Middle frontal gyrus (tissue), 1 donor: ENCODE data around the gene ERCC6L2.
A peak's percentile ranks its signal among the peaks of the same experiment; 100 is the strongest.

ENCODE experiments used
- DNase-seq: peaks from one replicate; pipeline ENCODE4 v3.0.0-alpha.2; 2015; ENCODE audit warnings: low spot score; ENCODE audit errors: extremely low spot score

The ERCC6L2 gene

DNA sequence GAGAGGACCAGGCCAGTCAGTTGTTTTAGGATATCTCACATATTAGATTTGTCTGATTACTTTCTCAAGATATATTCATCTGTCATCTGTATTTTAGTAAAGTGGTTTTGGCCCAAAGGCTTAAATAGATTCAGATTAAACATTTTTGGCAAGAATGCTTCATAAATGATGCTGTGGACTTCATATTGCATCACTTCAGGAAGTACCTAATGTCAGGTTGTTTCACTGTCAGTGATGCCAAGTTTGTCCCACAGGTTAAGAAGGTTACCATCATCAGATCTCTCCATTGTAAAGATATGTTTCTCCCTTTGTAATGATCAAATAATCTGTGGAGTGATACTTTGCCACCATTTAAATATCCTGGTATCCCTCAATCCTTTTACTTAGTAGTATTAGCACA is 37.3 kb downstream of the ERCC6L2 start:
- no peak for DNase-seq

DNA sequence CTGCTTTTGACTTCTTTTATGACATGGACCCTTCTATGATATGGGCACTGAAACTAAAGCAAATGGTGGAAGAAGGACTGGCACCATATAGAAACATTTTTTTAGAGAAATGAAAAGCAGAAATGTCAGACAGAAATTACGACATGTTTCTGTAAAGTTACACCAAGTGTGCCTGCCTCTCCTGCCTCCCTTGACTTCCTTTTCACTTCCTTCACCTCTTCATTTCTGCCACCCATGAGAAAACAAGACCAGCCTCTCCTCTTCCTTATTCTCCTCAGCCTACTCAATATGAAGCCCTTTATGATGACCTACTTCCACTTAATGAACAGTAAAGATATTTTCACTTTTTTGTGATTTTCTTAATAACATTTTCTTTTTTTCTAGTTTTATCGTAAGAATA is 44.5 kb downstream of the ERCC6L2 start:
- no peak for DNase-seq

DNA sequence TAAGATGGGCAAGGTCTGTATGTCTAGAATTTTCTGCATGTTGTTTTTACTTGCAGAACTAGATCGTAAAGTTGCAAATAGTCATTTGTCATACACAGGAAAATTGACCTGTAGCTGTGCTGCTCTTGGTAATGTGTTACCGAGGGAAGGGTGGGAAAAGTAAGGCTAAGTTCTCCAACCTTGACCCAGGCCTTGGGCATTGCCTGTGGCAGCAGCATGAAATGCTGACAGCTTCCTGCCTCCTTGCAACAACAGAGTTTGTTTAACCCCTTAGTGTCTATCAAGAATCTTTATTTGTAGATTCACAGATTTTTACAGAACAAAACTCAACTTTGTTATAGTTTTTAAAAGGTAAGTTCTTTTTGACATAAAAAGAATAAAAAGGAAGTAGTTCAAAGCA is 48.3 kb downstream of the ERCC6L2 start:
- no peak for DNase-seq

DNA sequence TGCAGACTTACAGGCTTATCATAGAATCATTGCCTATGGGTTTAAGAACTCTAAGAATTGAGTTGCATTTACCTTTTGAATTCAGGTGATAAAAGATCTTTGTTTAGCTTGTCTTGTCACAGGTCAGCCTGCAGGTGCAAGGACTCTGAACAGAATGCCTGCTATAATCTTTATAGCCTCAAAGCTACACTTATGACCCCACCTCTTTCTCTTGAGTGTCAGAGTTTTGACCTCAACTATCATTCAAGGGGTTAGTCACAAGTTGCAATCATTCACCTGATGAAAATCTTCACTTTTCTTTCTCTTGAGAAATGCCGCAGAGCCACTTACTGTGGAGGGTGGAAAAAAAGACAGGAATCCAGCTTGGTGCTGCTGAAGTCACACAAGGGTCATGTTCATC is 49.5 kb downstream of the ERCC6L2 start:
- DNase-seq: no peak

DNA sequence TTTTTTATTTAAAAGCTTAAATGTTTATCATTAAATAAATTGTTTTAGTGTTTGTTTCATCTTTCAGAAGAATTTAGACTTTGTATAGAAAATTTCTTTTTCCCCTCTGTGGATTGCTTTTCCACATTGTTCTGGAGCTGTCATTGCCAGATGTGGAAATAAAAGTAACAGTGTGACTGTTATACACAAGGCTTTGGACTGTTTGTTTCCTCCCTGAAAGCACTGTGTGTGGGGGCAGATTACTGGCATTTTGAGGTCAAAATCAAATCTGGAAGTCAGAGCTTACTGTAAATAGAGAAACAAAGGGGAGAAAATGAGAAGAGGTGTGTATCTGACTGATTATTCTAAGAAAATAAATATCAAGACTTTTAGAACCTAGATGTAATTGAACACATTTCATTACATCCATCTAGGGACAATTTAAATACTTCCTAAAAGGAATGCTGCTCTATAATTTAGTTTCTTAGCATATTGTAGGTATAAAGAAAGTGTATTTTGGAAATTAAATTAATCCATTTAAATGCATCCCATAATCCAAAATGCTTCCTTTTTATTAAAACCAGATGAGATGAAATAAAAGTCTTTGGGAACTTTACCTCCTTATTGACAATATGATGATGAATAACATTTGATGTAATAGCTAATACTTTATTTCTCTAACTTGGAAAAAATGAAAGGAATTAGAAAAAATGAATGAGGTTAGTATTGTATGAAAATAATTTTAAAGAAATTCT is 51.9 kb downstream of the ERCC6L2 start:
- no peak for DNase-seq

DNA sequence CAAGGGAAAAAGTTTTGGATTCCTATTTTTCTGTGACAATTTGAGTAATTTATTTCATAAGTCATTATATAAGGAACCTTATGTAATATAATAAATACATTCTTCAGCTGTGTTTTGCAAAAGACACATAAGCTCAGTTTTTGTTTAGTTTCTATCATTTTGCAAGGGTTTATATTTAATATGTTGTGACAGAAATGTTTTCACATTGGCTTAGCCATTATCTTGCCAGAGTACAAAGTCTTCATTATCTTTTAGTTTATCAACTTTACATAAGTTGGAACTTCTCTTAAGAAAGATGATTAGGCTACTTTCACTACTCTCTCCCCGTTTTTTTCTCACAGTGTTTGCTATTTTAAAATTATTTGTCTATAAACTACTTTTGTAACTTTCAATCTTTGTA is 54.8 kb downstream of the ERCC6L2 start:
- DNase-seq: peak; percentile 45

DNA sequence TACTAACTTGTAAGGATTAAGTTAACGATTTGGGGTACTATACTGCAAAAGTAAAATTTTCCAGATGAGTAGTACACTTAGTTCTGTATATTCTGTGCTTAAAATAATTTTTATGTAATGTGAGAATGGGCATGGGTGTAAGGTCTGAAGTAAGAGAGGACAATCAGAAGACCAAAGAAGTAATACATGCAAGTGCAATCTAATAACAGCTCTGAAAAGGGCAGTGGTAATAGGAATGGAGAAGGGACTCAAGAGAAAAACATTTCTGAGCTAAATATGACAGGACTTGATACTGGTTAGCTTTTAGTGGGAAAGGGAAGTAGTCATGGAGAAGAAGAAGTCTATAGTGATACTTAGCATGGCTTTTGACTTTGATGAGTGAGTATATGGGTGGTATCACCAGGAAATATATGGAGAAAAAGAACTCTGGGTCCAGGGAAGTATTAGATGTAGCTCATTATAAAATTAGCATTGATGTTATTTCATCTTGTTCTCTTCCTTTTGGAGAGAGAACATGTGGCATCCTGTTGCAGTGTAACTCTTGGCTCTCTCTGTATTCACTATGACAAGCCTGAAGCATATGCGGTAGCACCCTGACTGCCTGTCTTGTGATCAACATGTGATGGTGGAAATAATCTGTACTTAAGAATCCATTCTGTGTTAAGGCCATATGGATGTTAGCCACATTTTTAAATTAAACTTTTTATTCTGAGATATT is 60.5 kb downstream of the ERCC6L2 start:
- no peak for DNase-seq

DNA sequence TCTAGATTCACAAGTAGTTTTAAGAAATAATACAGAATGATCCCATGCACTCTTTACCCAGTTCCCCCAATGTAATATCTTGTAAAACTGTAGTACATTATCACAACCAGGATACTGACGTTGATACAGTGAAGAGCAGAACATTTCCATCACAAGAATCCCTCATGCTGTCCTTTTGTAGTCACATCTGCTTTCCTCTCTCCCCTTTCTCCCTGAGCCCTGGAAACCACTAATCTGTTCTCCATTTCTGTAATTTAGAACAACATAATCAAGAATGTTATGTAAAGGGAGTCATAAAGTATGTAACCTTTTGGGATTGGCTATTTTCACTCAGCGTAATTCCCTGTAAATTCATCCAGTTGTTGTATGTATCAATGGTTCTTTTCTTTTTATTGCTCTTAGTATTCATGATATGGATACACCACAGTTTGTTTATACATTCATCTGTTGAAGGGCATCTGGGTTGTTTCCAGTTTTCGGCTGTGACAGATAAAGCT is 61.1 kb downstream of the ERCC6L2 start:
- no peak for DNase-seq

DNA sequence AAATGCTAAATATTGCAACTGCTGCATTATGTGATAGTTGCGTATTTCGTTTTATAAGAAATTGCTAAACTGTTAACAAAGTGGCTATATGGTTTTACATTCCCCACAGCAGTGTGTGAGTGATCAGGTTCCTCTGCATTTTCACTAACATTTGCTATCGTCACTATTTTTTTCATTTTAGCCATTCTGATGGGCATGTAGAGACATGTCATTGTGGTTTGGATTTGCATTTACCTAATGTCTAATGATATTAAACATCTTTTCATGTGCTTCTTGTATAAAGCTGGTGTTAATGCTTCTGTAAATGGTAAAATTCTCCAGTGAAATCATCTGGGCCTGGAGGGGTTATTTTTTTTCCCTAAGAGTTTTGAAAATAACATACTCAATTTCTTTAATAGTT is 61.6 kb downstream of the ERCC6L2 start:
- no peak for DNase-seq

DNA sequence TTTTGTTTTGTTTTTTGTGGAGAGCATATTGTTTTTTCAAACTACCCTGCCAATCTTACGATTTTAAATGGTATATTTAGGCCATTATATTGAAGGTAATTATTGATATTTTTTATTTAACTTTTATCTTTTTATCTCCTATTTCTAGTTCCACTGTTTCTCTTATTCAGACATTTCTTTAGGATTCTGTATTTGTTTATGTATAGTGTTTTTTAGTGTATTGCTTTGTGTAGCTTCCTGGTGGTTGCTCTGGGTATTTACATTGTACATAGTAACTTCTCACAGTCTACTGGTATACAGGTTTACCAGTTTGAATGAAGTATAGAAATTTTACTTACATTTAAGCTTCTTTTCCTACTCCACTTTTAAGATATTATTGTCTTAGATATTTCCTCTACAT is 63.2 kb downstream of the ERCC6L2 start:
- no peak for DNase-seq

DNA sequence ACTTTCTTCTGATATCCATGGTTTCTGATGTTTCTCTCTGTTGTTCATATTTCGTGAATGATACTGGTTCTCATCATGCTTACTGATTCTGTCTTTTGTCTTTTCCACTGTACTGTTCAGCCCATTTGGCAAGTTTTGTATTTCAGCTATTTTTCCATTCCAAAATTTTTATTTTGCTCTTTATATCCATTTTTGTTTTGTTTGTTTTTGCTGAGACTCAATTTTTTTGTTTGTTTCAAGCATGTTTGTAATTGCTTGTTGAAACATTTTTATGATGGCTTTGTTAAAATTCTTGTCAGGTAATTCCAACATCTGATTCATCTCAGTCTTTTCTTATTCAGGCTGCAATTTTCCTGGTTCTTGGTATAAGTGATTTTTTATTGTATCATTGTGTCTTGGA is 64.0 kb downstream of the ERCC6L2 start:
- DNase-seq: no peak

DNA sequence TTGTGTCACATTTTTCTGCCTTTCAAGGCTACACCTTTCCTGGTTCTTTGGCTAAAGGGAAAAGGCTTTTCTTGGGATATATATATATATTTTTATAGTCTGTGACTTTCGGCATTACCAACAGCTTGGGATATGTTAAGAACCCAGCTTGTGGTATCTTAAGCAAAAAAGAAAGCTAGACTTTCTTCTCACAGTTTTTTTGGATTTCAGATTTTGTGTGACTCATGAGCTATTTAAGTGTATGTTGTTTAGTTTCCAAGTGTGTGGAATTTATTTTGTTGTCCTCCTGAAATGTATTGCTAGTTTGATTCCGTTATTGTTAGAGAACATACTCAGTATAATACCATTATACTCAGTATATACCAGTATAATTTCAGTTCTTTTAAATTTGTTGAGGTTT is 64.8 kb downstream of the ERCC6L2 start:
- no peak for DNase-seq

DNA sequence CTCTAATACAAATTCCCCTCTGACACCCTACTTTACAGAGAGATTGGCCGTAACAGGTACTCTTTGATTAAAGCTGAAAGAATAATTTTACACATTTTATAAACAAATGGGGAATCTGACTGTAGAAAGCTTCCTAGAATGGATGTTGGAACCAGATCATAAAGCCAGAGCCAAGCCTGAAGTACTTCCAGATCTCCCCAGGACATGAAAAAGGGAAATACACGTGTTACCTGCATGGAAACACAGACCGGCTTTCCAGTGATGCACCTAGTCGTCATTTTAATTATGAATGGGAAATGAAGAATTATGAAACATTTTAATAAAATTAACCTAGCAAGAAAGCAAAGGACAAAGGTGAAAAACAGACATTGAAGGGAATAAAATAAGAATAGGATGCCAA is 66.5 kb downstream of the ERCC6L2 start:
- DNase-seq: no peak

DNA sequence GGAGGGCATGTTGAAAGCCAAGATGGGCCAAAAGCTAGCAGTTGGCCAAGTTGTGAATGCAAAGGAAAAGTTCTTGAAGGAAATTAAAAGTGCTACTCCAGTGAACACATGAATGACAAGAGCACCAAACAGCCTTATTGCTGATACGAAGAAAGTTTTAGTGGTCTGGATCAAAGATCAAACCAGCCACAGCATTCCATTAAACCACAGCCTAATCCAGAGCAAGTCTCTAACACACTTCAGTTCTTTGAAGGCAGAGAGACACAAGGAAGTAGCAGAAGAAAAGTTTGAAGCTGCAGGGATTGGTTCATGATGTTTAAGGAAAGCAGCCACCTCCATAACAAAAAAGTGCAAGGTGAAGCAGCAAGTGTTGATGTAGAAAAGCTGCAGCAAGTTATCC is 71.6 kb downstream of the ERCC6L2 start:
- no peak for DNase-seq

DNA sequence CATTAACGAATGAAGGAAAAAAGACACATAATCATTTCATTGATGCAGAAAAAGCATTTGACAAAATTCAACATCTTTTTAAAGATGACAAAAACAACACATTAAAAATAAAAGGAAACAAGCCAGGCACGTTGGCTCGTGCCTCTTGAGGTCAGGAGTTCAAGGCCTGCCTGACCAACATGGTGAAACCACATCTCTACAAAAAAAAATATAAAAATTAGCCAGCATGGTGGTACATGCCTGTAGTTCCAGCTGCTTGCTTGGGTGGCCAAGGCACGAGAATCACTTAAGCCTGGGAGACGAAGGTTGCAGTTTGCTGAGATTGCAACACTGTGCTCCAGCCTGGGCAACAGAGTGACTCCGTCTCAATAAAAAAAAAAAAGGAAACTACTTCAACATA is 77.0 kb downstream of the ERCC6L2 start:
- DNase-seq: no peak

DNA sequence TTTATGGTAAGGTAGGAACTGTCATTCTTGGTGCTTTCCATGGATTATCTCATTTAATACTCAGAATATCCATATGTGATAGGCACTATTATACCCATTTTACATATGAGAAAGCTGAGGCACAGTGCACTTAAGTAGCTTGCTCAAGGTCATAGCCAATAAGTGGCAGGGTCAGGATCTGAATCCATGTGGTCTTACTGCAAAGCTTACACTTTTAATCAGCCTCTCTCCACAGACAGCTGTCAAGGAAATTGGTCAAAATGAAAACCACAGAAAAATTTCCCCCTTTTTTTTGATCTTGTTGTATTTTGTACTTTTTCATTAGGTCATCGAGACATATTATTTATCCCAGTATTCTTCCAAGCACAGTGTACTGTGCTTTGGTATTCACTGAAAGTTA is 78.5 kb downstream of the ERCC6L2 start:
- DNase-seq: no peak

DNA sequence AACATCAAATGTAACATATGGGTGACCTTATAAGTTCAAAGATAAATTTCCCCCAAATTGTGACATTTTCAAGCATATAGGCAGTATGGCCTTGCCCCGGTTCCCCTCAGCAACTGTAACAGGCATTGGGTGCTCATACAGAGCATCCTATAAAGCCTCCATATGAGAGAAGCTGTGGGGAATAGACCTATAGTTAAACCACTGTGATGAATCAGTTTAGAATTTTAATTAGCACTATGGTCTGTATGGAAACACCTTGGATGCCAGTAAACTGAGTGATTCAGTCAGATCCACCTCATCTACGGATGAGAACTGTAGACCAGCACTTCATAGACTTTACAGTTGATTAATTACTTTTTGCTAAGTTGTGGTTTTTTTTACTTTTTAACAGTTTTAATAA is 79.4 kb downstream of the ERCC6L2 start:
- no peak for DNase-seq

DNA sequence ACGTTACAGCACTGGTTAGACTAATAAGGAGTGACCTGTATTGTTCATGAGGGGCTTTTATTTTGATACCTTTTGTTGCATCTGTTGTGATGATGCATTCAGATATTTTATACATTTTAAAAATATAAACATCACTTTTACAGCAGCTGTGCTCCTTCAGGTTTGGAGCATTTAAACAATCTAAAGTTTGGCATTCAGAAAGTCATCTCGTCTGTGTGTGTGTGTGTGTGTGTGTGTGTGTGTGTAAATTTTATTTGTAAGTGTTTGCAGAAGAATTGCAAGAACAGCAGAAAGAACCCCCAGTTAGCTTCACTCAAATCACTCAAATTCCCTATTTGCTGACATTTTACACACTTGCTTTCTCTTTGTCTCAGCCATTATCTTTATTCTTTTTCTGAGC is 87.4 kb downstream of the ERCC6L2 start:
- no peak for DNase-seq

DNA sequence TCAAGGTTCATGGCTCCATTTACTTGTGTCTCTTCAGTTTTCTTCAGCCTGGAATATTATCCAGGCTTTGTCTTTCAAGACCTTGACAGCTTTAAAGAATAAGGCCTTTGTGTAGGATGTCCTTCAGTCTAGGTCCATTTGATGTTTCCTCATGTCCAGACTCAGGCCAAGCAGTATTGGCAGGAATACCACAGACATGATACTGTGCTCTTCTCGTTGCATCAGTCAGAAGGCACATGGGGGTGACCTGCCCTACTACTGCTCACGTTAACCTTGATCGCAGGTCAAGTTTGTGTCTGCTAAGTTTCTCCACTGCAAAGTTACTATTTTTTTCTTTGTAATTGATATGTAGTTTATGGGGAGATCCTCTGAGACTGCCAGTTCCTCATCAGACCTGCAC is 88.2 kb downstream of the ERCC6L2 start:
- no peak for DNase-seq

DNA sequence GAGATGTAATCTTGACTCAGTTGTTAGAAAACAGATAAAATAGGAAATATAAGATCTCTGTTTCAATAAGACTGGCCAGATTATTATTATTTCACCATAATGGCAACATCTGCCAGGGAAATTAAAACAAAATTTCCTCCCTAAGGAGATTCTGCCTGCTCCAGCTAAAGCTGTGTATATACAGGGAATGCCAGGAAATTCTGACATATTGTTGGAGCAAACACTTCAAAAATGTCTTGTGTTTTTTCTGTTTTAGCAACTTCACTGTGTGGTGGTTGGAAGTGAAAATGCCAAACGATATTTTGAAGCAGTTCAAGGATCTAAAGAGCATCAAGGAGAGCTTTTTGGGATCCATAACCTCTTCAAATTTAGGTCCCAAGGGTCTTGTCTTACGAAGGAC is 90.8 kb downstream of the ERCC6L2 start:
- no peak for DNase-seq

DNA sequence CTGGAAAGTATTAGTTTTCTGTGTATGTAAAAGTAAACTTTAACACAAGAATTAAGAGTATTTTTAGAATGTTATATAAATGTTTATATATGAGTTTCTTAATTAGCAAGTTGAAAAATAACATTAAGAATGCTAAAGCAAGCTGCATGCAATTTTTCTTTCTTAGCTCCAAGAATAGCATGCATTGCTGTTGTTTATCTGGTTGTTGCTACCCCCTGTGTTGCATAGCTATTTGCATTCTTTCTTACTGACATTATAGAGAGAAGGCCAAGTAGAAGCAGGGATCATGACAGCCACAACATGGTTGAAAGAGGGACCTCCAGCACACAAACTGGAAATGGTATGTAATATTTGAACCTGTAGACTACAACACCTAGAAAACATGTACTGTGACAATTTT is 94.8 kb downstream of the ERCC6L2 start:
- no peak for DNase-seq

DNA sequence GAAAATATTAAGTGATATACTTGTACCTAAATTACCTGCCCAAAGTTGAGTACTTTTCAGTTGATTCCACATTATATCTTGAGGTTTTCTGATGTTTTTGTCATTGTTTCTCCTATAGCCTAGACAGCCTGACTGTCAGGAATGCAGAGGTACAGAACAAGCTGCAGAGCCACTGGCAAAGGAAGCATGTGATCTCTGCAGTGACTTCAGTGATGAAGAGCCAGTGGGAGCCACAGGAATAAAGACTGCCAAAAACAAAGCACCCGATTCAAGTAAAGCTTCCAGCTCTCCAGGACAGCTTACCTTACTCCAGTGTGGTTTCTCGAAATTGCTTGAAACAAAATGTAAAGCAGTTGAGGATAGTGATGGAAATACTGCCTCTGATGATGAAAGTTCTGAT is 96.3 kb downstream of the ERCC6L2 start:
- DNase-seq: no peak

DNA sequence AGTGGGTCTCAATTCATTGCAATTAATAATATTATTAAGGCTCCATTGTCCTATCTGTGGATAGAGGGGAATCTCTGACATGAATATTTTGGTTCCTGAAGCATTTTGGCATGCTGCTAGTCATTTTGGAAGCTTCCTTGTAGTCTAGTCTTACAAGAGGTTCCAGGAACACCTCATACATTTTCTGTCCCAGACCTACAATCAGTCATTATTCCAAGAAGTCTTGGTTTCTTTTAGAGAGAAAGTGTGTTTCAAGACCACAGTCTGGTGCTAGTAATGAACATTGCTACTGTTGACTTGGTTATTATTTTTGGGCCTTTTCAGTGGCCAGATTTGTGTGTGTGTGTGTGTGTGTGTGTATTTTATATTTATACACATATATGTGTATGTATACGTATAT is 98.9 kb downstream of the ERCC6L2 start:
- DNase-seq: no peak
